CD14-positive monocyte (primary cell): ENCODE results near the gene HMGCS2. TPM values are rescaled to one million over a fixed set of nuclear protein-coding genes. Genes with fewer than 3 reads are reported as not detected.

Experiments
- DNase-seq, 3 donors: peaks; one replicate each; pipeline ENCODE4 v3.0.0-alpha.2; 2011 to 2022
- H2AFZ ChIP-seq: 2 replicates; pipeline ENCODE4 v1.6.0; 2012; ENCODE audit warnings: mild to moderate bottlenecking, low read depth, low read length, inconsistent platforms; ENCODE audit not compliant: insufficient read depth, poor library complexity, severe bottlenecking
- H3K27ac ChIP-seq, 2 donors: 1 replicate in 1 of 2; 2 replicates in 1 of 2; pipeline ENCODE4 v1.5.1; 2012 to 2013; ENCODE audit warnings: low read length in 2 of 2, control low read depth in 1 of 2, inconsistent platforms in 1 of 2, low read depth in 1 of 2, mild to moderate bottlenecking in 1 of 2
- H3K27me3 ChIP-seq, 2 donors: one replicate each; pipeline versions ENCODE4 v1.6.0 to v1.6.1; 2011 to 2013; ENCODE audit warnings: low read length in 2 of 2; ENCODE audit not compliant: control insufficient read depth in 2 of 2, insufficient read depth in 2 of 2
- H3K36me3 ChIP-seq, 2 donors: replicated peaks in 1 of 2; 1 replicate in 1 of 2; 2 replicates in 1 of 2; pipeline versions ENCODE4 v1.5.1 to v1.6.1; 2012 to 2013; ENCODE audit warnings: low read length in 2 of 2, control low read depth in 1 of 2, inconsistent platforms in 1 of 2, mild to moderate bottlenecking in 1 of 2; ENCODE audit not compliant: insufficient read depth in 2 of 2, control insufficient read depth in 1 of 2
- H3K4me1 ChIP-seq, 2 donors: 1 replicate in 1 of 2; 2 replicates in 1 of 2; pipeline versions ENCODE4 v1.5.1 to v1.6.1; 2012 to 2013; ENCODE audit warnings: low read length in 2 of 2, control low read depth in 1 of 2, inconsistent platforms in 1 of 2, mild to moderate bottlenecking in 1 of 2, moderate library complexity in 1 of 2; ENCODE audit not compliant: insufficient read depth in 2 of 2, control insufficient read depth in 1 of 2
- H3K4me2 ChIP-seq: replicated peaks from 2 replicates; pipeline ENCODE3; 2012; ENCODE audit warnings: low read length, moderate library complexity, mild to moderate bottlenecking; ENCODE audit not compliant: poor library complexity, severe bottlenecking; ENCODE audit errors: extremely low read depth
- H3K4me3 ChIP-seq, 3 experiments: fragments of 200-600 bp in 1 of 3; sonication (generic) in 1 of 3; replicated peaks in 1 of 3; 1 replicate in 2 of 3; 2 replicates in 1 of 3; pipeline ENCODE4 v1.5.1; 2011 to 2013; ENCODE audit warnings: low read length in 3 of 3, mild to moderate bottlenecking in 3 of 3, control low read depth in 2 of 3, low read depth in 2 of 3, inconsistent platforms in 1 of 3, moderate library complexity in 1 of 3
- H3K79me2 ChIP-seq: 2 replicates; pipeline ENCODE4 v1.6.0; 2012; ENCODE audit warnings: mild to moderate bottlenecking, control low read depth, inconsistent platforms, low read length, moderate library complexity; ENCODE audit not compliant: insufficient read depth
- H3K9ac ChIP-seq: 2 replicates; pipeline ENCODE4 v1.6.0; 2017; ENCODE audit warnings: low read length, mild to moderate bottlenecking; ENCODE audit not compliant: insufficient read depth, poor library complexity, severe bottlenecking
- H3K9me3 ChIP-seq, 2 donors: replicated peaks in 1 of 2; 1 replicate in 1 of 2; 2 replicates in 1 of 2; pipeline versions ENCODE4 v1.5.1 to v1.6.1; 2012 to 2013; ENCODE audit warnings: low read length in 2 of 2, control low read depth in 1 of 2; ENCODE audit not compliant: control insufficient read depth in 1 of 2, insufficient read depth in 1 of 2
- H4K20me1 ChIP-seq: 2 replicates; pipeline ENCODE4 v1.6.0; 2012; ENCODE audit warnings: mild to moderate bottlenecking, low read length, control low read depth, moderate library complexity; ENCODE audit not compliant: insufficient read depth
- H3K27ac Mint-ChIP-seq, 7 donors: one replicate each; pipeline ENCODE4 v1.8.0; 2020; ENCODE audit warnings: mild to moderate bottlenecking in 7 of 7, mixed read lengths in 7 of 7, moderate library complexity in 6 of 7, inconsistent platforms in 2 of 7
- H3K27me3 Mint-ChIP-seq, 3 donors: one replicate each; pipeline ENCODE4 v1.8.0; 2021 to 2022; ENCODE audit warnings: low read depth in 3 of 3, mild to moderate bottlenecking in 3 of 3, mixed read lengths in 3 of 3, moderate library complexity in 3 of 3, inconsistent platforms in 1 of 3
- H3K36me3 Mint-ChIP-seq, 2 donors: one replicate each; pipeline ENCODE4 v1.8.0; 2020; ENCODE audit warnings: mixed read lengths in 2 of 2, inconsistent platforms in 1 of 2, mild to moderate bottlenecking in 1 of 2
- H3K4me1 Mint-ChIP-seq: one replicate; pipeline ENCODE4 v1.8.0; 2020; ENCODE audit warnings: mild to moderate bottlenecking, mixed read lengths
- H3K4me3 Mint-ChIP-seq, 2 donors: one replicate each; pipeline ENCODE4 v1.8.0; 2020; ENCODE audit warnings: mild to moderate bottlenecking in 2 of 2, mixed read lengths in 2 of 2, moderate library complexity in 1 of 2
- H3K9me3 Mint-ChIP-seq, 7 donors: one replicate each; pipeline ENCODE4 v1.8.0; 2020 to 2022; ENCODE audit warnings: mixed read lengths in 7 of 7, mild to moderate bottlenecking in 6 of 7, moderate library complexity in 6 of 7, inconsistent platforms in 2 of 7
- CTCF ChIP-seq: fragments of 200-600 bp; IDR thresholded peaks from one replicate; pipeline ENCODE4 v1.8.0; 2022; ENCODE audit warnings: antibody characterized with exemption, mild to moderate bottlenecking
- WGBS: methylation state at CpG from one replicate; pipeline ENCODE4 v1.1.5; 2013; ENCODE audit warnings: missing lambda C conversion rate; ENCODE audit not compliant: insufficient coverage; 5-methylcytosine and 5-hydroxymethylcytosine counted together
- intact Hi-C, 2 donors: fragments of 100-400 bp; cut with micrococcal nuclease; formaldehyde crosslinking; loops; one replicate each; pipeline versions ENCODE4 v1.15.0 to v1.15.1; 2023
- polyA plus RNA-seq, 3 donors: library from polyadenylated mRNA; depleted of rRNA in 1 of 3; unstranded in 2 of 3; stranded (reverse) in 1 of 3; fragments of 300-500 nt in 2 of 3; fragments of >200 nt in 1 of 3; fragmentation: Illumina TruSeq in 2 of 3; gene quantifications; 1 replicate in 2 of 3; 2 replicates in 1 of 3; pipeline ENCODE4 v1.2.3, GENCODE V29; 2012 to 2021

Gene HMGCS2
- polyA plus RNA-seq, 3 donors, result not detected

GRCh38 chr1:119744598-119744942 lies 24.1 kb downstream of the HMGCS2 start:
- no peaks in the 10 kb centered on the region for H3K9me3 ChIP-seq
- no peak overlapping the region for H3K27ac ChIP-seq
- no peak overlapping the region for H3K4me2 ChIP-seq
- DNase-seq, result no peak
- peaks cover 0 to 16% of the 10 kb centered on the region in 2 donors for H3K36me3 ChIP-seq
- H3K4me1 ChIP-seq, result no peaks in the 10 kb centered on the region
- peaks cover 14% of the 10 kb centered on the region for H3K4me1 Mint-ChIP-seq
- H3K4me3 Mint-ChIP-seq, result no peak overlapping the region
- H3K27me3 Mint-ChIP-seq, result peaks cover 0 to under 1% (median under 1%) of the 10 kb centered on the region in 3 donors
- H3K9me3 Mint-ChIP-seq, result peaks cover 0 to 2% (median 0%) of the 10 kb centered on the region in 7 donors
- no peaks in the 10 kb centered on the region for H4K20me1 ChIP-seq
- no peak overlapping the region for H3K9ac ChIP-seq
- peaks cover 0 to 7% of the 10 kb centered on the region in 2 donors for H3K36me3 Mint-ChIP-seq
- no peaks in the 10 kb centered on the region for H3K79me2 ChIP-seq
- H2AFZ ChIP-seq, result peak overlapping the region; percentile 43
- H3K4me3 ChIP-seq, result no peak overlapping the region
- no peak overlapping the region for H3K27ac Mint-ChIP-seq
- intact Hi-C loops, result no loop called here
- no peak for TF ChIP-seq CTCF
- no CpG with 5 or more reads among the region's 1 CpG for WGBS
- H3K27me3 ChIP-seq, result no peaks in the 10 kb centered on the region

DNA sequence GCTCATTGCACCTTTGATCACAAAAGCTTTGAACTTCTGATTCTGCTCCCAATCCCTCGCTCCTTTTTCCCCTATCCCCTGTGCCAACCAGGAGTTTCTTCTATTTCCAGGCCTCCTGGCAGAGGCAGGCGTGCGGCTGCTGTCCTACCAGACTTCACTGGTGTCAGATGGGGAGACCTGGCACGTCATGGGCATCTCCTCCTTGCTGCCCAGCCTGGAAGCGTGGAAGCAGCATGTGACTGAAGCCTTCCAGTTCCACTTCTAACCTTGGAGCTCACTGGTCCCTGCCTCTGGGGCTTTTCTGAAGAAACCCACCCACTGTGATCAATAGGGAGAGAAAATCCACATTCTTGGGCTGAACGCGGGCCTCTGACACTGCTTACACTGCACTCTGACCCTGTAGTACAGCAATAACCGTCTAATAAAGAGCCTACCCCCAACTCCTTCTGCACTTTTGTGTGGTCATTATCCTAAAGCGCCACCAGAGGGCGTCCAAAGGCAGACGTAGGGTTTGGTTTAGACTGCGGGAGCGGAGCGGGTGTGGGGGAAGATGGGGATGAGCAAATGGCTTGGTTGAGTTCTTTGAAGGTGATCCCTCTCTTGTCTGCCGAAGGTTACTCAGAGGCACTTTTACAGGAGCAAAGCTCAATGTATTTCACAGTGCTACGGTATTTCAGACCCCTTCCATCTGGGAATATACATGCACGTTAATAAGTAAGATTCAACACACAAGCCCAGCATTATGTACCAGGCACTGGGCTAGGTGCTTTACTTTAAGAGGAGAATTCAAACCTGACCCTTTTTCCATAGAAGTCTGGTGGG lies 24.7 kb downstream of the HMGCS2 start:
- Histone ChIP-seq H3K36me3 (peaks cover 0 to 16% of the 10 kb centered on the region in 2 donors), H3K79me2 (no peaks in the 10 kb centered on the region), H3K4me3 (no peak overlapping the region), H3K9ac (no peak overlapping the region), H3K9me3 (no peaks in the 10 kb centered on the region), H3K27ac (no peak overlapping the region), H3K4me2 (no peak overlapping the region), H4K20me1 (no peaks in the 10 kb centered on the region), H3K4me1 (no peaks in the 10 kb centered on the region), H3K27me3 (no peaks in the 10 kb centered on the region), H2AFZ (peak overlapping the region; percentile 43)
- peaks cover 14% of the 10 kb centered on the region for H3K4me1 Mint-ChIP-seq
- H3K4me3 Mint-ChIP-seq, result no peak overlapping the region
- peaks cover 2 to 10% of the 10 kb centered on the region in 2 donors for H3K36me3 Mint-ChIP-seq
- peak overlapping the region in 3 of 7 donors; percentile 17 to 43 (median 21) for H3K27ac Mint-ChIP-seq
- TF ChIP-seq CTCF, result peak; percentile 85
- 40% methylated on average over 9 of the region's 17 CpGs for WGBS
- H3K9me3 Mint-ChIP-seq, result no peaks in the 10 kb centered on the region
- intact Hi-C loops, result no loop called here
- H3K27me3 Mint-ChIP-seq, result peaks cover 0 to 2% (median 0%) of the 10 kb centered on the region in 3 donors
- DNase-seq, result peak; percentile 27 to 48 (median 46)
